WTC11 (cell line): Measurements from ENCODE around the gene RAPH1.

Experiments
- CTCF ChIP-seq: fragments of 200-600 bp; IDR thresholded peaks from 2 replicates; pipeline ENCODE4 v1.8.0; 2022; ENCODE audit warnings: antibody characterized with exemption
- E2F1 ChIP-seq: sonication (generic); formaldehyde crosslinking; IDR thresholded peaks from 2 replicates; pipeline ENCODE4 v1.8.0; 2022; ENCODE audit warnings: mild to moderate bottlenecking, missing genetic modification reagents
- ESRRA ChIP-seq: sonication (generic); formaldehyde crosslinking; IDR thresholded peaks from 2 replicates; pipeline ENCODE4 v1.8.1; 2022; ENCODE audit warnings: mild to moderate bottlenecking, missing genetic modification reagents, borderline replicate concordance
- ETV6 ChIP-seq: sonication (generic); formaldehyde crosslinking; IDR thresholded peaks from 2 replicates; pipeline ENCODE4 v1.8.1; 2022; ENCODE audit warnings: mild to moderate bottlenecking, missing genetic modification reagents
- OVOL2 ChIP-seq: fragments of 250-450 bp; sonication (Bioruptor Pico); IDR thresholded peaks from 2 replicates; pipeline ENCODE4 v1.9.0; 2021; ENCODE audit warnings: mild to moderate bottlenecking, borderline replicate concordance
- PRRX2 ChIP-seq: fragments of 250-450 bp; sonication (Bioruptor Pico); IDR thresholded peaks from 2 replicates; pipeline ENCODE4 v1.8.0; 2021; ENCODE audit warnings: mild to moderate bottlenecking

- TF ChIP-seq CTCF (no peak), E2F1 (CRISPR knock-in tag) (no peak), ESRRA (CRISPR knock-in tag) (no peak), ETV6 (CRISPR knock-in tag) (no peak), OVOL2 (CRISPR knock-in tag) (no peak), PRRX2 (CRISPR knock-in tag) (no peak)
These were observed 2.0 kb downstream of the RAPH1 start for GRCh38 chr2:203532957-203533658.
